HG02981 (cell line): ENCODE data around the gene PLPPR3.

Experiments used
- ATAC-seq: cut with Tn5 transposase; IDR thresholded peaks from one replicate; pipeline ENCODE4 v1.9.1; 2021; ENCODE audit warnings: mild to moderate bottlenecking, moderate library complexity; ENCODE audit not compliant: unreplicated experiment

The PLPPR3 gene

DNA sequence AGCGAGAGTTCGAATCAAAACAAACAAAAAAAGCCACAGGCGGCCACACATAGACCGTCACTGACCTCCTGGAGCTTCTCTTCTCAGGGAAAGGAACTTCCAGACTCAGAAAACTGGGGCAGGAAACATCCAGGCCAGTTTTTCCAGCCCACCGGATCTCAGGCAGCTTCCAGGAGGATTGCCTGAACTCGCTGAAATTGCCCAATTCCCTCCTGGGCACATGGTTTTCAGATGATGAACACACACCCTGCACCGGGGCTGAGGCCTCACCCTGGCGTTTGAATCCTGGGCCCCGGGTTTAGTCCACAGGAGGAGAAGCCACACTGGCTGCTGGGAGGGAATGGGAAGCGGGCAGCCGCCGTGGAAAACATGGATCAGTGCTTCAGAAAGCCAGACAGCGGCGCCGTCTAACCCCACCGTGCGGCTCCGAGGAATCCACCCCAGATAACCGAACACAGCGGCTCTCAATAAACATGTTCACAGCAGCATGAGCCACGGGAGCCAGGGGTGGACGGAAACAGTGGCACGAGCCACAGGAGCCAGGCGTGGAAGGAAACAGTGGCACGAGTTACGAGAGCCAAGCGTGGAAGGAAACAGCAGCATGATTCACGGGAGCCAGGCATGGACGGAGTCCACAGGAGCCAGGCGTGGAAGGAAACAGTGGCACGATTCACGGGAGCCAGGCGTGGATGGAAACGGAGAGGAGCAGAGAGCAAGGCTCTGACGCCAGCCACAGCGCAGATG is 42.7 kb downstream of the PLPPR3 start:
- ATAC-seq, result no peak

DNA sequence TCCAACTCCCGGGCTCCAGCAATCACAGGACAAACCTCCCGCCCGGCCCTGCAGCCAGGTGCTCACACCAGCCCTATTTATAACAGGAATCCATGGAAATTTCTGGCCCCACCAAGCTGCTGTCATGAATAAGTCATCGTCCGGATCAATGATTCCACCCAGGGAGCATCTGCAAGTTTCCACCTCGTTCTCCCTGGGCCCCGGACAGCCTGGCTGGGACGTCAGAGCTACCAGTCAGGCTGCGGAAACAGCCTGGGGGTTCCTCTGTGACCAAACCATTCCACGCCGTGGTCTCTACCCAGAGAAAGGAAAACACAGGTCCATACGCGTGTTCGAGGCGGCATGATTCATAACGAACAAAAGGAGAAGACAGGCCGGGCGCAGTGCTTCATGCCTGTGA is 45.2 kb downstream of the PLPPR3 start:
- ATAC-seq, result no peak

DNA sequence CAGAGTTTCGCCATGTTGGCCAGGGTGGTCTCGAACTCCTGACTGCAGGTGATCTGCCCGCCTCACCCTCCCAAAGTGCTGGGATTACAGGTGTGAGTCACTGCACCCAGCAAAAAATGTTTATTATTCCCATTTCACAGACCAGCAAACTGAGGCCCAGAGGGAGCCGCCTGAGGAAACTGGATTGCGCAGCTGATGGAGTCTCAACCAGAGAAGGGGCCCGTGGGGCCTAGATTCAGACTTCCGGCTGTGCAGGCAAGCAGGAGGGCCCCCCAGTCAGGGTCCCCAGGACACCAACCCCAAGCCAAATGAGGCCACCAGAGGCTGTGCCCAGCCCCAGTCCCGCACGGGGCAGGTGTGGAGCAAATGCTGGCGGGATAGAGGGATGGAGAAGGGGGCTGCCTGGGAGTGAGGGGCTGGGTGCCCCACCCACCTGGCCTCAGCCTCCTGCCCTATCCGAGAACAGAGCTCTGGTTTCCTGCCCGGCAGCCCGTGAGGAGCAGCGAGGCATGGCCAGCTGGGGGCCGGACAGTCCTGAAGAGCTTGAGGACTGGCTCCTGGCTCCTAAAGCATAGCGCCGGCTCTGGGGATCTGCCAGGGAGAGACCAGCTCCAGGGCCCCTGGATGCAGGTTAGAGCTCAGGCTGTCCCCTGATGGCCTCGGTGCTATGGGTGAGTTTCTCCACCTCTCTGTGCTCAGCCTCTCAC is 48.9 kb downstream of the PLPPR3 start:
- ATAC-seq, result no peak

DNA sequence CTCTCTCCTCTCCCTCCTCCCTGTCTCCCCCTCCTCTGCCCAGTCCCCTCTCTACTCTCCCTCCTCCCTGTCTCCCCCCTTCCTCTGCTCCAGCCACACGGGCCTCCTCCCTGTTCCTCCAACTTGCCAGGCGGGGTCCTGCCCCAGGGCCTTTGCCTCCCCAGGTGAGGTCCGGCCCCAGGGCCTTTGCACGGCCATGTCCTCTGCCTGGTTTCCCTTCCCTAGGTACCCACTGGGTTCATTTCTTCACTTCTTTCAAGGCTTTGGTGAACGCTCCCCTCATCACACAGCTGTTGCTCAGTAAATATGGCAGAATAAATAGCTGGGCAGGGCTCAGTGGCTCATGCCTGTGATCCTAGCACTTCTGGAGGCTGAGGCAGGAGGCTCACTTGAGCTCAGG is 49.7 kb downstream of the PLPPR3 start:
- ATAC-seq, result no peak

DNA sequence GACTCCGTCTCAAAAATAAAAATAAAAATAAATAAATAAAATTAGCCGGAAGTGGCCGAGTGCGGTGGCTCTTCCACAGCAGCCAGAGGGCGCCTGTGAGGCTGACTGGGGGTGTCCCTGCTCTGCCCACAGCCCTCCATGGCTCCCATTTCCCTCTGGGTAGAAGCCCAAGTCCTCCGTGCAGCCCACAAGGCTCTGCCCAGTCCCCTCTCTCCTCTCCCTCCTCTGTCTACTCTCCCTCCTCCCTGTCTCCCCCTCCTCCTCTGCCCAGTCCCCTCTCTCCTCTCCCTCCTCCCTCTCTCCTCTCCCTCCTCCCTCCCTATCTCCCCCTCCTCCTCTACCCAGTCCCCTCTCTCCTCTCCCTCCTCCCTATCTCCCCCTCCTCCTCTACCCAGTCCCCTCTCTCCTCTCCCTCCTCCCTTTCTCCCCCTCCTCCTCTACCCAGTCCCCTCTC is 50.4 kb downstream of the PLPPR3 start:
- no peak for ATAC-seq

DNA sequence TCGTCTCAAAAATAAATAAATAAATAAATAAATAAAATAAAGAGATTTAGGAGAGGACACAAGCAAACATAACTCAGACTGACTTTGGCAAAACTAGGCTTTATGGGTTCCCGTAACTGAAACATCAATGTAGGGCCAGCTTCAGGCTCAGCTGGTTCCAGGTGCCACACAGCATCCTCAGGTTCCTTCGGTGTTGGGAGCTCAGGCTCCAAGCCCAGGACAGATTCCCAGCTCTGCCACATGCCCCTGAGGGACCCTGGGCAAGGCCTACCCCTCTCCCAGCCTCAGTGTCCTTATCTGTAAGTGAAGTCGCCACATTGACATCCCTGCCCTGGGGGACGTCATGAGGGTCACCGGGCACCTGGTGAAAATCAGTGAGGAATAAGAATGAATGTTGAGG is 52.1 kb downstream of the PLPPR3 start:
- ATAC-seq, result no peak

DNA sequence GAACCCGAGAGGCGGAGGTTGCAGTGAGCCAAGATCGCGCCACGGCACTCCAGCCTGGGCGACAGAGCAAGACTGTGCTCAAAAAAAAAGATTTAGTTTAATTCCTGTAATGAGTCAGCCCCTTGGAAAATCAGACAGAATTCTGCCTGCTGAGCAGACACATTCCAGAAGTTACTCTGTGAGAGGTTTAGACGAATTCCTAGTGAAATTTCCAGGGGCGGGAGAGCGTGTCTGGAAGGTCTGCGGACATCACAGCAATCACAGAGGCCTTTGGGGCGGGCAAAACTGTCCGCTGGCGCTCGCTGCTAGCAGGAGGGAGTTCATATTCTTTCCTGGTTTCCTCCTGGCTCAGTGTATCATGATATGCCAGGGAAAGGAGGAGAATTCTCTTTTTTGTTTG is 53.3 kb downstream of the PLPPR3 start:
- ATAC-seq, result no peak

DNA sequence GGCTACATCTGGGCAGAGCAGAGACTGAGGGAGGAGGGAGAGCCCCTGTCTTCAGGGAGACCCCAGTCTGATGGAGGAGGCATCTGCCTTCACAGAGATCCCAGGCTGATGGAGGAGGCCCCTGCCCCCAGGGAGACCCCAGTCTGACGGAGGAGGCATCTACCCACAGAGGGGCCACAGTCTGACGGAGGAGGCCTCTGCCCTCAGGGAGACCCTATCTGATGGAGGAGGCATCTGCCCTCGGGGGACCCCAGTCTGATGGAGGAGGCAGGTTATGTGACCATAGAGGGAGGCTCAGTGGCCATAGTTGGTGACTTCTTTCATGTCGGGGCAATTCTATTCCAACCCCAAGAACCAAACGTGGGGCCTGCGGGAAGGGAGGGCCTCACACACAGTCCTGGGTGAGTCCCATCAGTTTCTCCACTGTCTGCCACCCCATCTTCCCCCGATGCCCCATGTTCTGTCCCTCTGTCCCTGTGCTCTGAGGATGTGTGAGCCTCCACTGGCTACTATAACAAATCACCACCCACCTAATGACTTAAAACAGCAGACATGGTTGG is 56.5 kb downstream of the PLPPR3 start:
- no peak for ATAC-seq

DNA sequence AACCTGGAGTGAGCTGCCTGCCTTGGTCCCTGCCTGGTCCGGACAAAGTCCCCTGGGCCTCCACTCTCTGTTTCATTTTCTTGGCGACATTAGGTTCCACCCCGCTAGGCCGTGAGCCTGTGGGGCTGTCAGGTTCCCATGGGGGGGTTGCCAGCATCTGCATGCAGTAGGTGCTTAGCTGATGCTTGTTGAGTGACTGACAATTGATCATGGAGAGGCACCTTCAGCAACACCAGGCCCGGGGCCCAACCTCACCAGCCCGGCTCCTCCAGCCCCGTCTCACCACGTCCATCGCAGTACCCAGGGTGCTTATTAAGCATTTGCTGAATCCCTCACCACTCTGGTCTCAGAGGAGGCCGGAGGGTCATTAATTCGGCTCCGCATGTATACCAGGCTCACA is 57.5 kb downstream of the PLPPR3 start:
- no peak for ATAC-seq

DNA sequence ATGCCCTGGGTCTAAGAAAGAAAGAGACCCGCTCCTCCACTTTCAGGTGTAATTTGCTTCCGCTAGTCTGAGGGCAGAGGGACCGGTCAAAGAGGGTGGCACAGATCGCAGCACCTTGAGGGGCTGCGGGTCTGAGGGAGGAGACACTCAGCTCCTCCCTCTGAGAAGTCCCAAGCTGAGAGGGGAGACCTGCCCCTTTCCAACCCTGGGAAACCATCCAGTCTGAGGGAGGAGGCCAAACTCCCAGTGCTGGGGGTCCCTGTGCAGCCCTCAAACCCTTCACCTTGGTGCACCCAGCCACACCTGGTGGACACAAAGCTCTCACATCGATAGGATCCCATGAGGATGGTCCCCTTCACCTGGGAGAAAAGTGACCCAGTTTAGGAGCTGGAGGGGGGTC is 57.9 kb downstream of the PLPPR3 start:
- ATAC-seq, result no peak

DNA sequence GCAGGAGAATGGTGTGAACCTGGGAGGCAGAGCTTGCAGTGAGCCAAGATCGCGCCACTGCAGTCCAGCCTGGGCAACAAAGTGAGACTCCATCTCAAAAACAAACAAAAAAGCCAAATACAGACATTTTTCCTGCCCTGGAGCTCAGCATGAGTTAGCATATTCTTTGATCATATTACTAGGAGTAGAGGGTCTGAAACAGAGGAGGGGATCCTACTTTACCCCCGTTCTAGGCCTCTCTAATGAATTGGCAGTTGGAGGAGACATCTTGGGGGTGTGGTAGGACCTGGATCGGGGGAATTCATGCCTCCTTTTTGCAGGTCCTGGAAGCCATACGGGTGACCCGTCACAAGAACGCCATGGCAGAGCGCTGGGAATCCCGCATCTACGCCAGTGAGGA is 58.6 kb downstream of the PLPPR3 start:
- no peak for ATAC-seq
